Kidney capillary endothelial cell (primary cell): ENCODE data around the gene MZT2A.
"Not testable (repeated sequence)": the region's sequence is repeated elsewhere in the genome, so short reads cannot be mapped to it uniquely, and the experiment has no call there.

Experiments
- DNase-seq: peaks from one replicate; pipeline ENCODE4 v3.0.0-alpha.2; 2018; ENCODE audit warnings: low spot score

Gene MZT2A

DNA sequence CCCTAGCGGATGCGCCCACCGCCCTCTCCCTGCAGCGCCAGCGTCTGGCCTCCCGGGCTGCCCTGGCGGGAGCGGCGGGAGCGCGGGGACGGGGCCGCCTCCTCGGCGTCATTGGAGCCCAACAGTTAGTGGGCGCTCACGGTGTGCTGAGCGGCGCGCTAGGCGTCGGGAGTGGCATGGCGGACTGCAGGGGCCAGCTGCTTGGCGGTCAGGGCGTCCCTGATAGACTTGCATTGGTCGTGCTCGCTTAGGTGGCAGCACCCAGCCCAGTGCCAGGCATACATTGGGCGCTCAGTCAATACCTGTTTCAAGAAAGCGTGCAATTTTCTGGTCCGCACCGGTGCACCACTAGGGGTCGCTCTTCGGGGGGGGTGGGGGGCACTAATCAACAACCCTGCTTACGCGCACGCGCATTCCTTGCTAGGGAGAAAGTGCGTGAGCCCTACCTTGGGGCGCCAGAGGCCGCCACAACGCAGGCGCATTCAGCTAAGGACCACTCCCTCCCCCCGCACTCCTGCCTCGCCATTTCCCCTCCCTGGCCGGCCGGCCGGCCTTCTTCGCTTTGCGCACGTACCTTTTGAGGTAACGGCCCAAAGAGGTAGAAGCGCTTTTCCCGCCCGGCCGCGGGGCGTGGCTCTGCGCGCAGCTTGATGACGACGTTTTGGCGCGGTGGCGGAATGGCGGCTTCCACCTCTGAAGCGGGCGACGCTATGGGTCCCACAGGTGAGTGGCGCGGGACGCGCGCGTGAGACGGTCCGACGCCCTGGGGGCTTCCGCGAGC is 411 bp upstream of the MZT2A start:
- peak; percentile 83 for DNase-seq

DNA sequence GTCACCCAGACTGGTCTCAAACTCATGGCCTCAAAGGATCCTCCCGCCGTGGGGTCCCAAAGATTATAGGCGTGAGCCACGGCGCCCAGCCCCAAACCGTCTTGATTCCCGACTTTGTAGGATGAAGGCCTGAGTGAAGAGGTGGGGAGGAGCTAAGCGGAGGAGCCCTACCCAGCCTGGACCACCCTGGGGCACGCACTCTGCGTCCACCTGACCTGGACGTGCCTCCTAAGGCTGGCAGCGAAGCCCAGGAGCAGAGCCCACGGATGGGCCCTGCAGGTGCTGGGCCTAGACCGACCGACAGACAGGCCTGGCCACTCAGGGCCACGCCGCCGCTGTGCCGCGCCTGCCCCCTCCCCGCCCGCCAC is 744 bp downstream of the MZT2A start:
- DNase-seq = not testable (repeated sequence)

DNA sequence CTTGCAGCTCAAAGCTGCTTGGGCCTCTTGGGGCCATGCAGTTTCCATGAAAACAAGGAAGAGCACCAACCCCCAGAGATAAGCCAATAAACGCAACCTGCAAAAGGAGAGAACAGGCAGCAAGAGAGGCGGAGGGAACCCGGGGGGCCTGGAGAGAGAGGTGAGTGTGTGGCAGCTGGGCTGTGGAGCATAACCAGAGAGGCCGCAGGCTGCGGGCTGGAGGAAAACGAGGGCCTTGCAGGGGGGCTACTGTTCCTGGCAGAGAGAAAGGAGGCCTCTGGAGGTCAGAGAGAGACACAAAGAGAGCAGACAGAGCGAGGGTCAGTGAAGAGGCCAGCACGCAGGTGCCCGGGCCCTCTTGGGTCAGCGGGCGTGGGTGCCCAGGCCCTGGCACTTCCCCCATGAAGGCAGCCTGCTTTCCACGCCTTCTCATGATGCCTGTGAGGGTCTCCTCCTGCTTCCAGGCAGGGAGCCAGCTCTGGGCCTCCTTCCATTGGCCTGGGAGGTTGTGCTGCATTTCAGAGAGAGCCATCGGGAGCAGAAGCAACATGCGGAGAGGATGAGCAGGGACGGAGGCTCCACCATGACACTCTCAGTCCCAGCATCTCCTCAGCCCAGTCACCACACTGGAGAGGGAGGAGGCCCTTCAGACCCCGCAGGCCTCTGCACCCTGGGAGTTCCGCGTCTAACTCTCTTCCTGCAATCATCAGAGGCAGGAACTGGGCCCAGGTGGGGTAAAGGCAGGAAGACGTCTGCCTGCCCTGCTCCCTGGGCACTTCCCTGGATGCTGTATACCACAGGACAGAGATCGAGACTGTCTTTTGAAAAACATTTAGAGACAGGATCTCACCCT is 1.4 kb downstream of the MZT2A start:
- DNase-seq = peak; percentile 15

DNA sequence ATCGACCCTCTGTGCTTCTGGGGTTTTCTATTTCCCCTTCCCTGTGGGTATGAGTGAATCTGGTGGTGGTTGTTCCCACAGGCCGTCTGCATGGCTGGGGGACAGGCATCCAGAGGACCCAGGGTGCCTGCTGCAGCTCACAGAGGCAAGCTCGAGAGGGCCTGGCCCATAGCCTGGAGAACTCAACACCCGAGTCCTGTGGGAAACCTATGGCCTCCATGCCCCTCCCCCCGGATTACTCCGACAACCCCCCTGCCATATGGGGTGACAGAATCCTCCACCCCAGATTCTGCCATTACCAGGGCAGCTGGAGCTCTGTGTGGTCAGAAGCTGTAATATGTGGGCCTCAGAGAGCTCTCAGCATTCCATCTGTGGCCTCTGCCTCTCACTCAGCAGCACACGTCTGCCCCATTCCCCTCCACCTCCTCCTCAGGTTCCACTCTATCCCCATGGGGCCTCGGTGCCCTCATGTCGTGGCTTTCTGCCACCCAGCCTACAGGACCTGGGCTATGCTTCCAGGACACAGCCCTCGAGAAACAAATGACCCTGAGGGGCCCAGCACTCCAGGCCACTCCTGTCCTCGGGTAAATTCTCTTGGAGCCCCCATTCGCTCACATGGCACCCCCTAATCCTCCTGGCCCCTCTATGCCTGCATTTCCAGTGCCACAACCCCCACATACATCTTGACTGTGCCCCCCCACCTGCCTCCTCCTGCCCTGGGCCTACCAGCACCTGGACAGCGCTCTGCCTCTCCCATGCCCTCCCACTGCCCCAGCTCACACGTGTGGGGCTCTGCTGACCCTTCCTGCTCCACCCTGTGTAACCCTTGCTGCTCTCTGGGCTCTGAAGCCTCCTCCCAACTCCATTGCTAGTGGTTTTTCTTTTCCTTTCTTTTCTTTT is 3.6 kb downstream of the MZT2A start:
- no peak for DNase-seq

DNA sequence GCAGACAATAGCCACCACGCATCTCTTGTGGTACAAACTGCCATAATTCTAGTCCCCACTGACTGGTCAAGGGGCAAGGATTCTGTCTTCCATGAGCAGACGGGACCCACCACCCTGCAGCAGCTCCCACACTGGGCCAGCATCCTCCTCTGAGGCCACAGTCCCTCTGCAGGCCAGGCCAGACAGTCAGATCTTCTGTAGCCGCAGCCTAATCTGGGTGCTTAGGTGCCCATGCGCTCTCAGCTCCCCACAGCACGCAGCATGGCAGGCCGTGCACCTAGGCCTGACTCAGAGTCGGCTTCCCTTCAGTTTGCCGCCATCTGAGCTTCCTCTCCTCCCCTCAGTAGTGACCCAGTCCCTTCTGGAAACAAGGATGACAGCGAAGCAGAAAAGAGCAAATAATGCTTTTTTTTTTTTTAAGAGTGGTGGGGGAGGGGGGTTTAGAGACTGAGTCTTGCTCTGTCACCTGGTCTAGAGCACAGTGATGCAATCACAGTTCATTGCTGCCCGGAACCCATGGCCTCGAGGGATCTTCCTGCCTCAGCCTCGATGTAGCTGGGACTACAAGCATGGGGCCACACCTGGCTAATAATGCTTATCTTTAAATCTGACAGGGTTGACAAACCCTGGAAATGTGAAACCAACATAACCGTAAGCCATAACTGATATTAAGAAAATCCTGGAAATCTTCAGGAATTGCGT is 5.8 kb downstream of the MZT2A start:
- not testable (repeated sequence) for DNase-seq

DNA sequence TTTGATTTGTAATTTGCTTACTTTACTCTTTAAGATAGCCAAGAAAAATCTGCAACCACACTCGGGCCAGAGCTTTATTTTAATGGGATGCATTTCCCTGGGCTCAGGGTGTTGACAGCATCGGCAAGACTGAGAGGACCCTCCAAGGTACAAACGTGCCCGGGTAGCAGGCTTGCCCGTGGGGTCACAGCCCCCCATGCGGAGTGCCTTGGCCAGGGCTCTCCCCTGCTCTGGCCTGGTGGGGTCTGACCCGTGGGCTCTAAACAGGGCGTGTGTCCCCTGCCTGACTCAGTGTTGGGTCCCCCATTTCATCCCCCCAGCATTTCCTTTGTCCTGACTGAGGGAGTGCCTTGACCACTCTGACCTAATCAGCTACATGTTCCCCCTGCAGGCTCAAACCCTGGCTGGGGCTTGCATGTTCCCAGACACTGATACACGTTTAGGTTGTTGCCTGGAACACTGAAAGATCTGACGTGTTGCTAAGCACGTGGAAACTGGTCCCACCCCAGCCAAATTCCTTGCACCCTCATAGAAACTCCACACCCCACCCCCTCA is 7.2 kb downstream of the MZT2A start:
- not testable (repeated sequence) for DNase-seq

DNA sequence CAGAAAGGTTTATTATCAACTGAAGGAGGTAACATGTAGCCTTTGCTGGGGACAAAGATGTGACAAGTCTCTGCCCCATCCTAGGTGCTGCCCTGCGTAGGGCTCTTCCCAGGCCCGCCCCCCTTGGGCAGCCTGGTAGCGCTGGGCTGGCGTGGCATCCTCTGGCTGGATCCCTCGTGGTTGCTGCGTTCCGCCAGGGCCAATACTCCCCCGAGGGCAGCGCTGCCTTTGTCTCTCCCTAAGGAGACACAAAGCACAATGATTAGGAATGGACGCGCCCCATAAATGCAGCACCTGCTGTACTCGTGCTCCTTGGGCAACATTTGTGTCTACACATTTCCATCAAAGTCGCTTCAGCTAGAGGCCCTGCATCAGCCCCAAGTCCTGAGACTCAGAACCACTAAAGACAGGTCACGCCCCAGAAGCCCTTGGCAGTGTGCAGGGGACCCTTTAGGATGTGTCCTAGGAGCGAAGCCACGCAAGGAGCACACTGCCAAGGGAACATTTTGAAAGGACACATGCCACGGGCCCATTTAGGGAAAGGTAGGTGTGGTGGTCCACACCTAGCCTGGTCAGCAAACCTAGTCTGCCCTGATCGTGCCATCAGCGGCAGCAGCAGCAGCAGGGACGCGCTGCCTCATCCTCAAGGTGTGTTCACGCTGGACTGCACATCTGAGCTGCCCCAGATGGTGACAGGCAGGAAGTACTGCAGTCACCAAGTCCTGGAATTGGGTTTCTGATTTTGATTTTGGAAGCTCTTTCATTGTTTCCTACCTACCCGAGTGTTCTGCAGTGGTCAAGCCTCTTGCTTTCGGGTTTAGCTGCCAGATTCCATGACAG is 8.0 kb downstream of the MZT2A start:
- not testable (repeated sequence) for DNase-seq

DNA sequence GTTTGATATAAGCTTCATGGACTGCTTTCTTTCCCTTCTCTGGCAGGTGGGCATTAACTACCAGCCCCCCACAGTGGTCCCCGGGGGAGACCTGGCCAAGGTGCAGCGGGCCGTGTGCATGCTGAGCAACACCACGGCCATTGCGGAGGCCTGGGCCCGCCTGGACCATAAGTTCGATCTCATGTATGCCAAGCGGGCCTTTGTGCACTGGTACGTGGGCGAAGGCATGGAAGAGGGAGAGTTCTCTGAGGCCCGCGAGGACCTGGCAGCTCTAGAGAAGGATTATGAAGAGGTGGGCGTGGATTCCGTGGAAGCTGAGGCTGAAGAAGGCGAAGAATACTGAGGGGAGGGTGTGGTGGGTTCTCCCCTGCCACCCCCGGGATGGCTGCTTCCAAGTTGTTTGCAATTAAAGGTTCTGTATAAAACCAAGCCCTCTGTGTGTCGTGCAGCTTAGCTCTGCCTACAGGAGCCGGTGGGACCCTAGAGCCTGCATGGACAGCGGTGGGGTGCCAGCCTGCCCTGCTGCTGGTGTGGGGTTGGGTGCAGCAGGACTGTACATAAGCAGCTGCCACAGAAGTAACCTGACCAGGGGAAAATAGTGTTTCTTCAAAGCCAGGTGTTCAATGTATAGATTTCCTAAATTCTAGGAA is 9.6 kb downstream of the MZT2A start:
- DNase-seq = not testable (repeated sequence)

DNA sequence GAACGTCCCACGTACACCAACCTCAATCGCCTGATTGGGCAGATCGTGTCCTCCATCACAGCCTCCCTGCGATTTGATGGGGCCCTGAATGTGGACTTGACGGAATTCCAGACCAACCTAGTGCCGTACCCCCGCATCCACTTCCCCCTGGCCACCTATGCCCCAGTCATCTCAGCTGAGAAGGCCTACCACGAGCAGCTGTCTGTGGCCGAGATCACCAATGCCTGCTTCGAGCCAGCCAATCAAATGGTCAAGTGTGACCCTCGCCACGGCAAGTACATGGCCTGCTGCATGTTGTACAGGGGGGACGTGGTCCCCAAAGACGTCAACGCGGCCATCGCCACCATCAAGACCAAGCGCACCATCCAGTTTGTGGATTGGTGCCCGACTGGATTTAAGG is 11.8 kb downstream of the MZT2A start:
- not testable (repeated sequence) for DNase-seq

DNA sequence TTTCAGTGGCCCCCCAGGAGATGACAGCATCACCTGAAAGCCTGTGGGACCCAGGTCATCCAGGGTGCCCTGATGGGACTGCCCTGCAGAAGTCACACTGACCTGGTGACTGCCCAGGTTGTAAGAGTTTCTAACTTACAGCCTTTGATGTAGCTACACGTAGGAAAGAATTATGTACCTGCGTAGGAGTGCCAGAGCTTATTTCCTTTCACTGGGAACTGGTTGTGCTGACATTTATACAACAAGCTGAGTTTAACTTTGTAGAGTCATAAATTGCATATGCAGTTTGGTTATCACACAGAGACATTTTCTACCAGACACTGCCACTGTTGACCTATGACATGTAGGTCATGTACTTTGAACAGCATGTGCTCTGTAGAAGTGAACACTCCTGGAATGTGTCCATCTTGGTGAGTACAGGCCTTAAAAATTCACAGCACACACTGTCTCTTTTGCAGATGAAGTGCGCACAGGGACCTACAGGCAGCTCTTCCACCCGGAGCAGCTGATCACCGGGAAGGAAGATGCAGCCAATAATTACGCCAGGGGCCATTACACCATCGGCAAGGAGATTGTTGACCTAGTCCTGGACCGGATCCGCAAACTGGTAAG is 13.2 kb downstream of the MZT2A start:
- DNase-seq = not testable (repeated sequence)

DNA sequence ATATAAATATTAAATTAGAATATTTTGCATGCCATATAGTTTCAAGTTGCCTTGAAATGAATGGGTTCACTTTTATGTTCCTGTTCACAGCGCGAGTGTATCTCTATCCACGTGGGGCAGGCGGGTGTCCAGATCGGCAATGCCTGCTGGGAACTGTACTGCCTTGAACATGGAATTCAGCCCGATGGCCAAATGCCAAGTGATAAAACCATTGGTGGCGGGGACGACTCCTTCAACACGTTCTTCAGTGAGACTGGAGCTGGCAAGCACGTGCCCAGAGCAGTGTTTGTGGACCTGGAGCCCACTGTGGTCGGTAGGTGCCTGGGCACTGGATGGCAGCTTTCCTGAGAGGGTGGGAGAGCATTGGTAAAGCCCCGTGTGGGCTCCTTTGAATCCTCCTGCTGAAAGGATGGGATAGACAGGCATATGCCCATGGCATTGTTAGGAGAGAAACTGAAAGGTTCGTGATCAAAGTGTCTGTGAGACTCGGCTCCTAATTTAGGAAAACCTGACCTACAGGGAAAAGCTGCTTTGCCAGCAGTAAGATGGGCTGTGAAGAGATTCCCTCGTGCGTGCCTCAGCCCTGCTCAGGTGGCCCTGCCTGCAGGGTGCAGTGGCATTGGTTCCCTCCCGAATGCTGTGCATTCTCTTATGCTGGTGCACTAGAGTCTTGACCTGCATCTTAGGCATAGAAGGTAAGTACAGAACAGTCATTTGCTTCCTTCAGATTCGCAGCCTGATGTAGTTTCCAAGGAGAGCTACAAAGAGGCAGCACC is 13.9 kb downstream of the MZT2A start:
- DNase-seq = not testable (repeated sequence)

DNA sequence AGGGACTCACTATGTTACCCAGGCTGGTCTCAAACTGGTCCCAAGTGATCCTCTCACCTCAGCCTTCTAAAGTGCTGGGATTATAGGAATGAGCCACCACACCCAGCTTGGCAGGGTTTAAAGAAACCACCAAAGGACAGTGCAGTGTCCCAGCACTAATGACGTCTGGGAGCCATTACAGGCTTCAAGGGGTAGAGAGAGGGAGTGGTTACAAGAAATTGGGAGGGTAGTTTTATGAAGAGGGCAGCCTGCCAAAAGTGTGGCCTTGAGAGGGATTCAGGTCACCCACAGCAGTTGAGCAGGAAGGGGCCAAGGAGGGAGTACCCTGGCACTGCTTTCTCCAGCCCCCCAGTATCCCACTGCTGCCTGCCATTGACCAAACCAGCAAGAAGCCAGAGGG is 15.0 kb downstream of the MZT2A start:
- not testable (repeated sequence) for DNase-seq

DNA sequence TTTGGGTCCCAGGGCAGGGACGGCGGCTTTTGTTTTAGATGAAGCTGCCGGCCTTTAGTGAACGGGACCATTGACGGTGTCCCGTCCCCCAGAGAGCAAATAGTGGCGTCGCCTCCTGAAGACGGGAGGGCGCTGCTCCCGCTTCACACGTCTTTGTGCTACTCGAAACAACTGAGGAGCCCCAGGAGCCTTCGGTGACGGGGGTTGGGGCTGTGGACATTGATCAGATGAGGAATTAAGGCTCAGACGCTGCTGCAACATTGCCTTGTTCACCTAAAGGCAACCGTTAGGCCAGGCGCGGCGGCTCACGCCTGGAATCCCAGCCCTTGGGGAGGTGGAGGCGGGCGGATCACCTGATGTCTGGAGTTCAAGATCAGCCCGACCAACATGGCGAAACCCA is 15.8 kb downstream of the MZT2A start:
- DNase-seq = not testable (repeated sequence)

DNA sequence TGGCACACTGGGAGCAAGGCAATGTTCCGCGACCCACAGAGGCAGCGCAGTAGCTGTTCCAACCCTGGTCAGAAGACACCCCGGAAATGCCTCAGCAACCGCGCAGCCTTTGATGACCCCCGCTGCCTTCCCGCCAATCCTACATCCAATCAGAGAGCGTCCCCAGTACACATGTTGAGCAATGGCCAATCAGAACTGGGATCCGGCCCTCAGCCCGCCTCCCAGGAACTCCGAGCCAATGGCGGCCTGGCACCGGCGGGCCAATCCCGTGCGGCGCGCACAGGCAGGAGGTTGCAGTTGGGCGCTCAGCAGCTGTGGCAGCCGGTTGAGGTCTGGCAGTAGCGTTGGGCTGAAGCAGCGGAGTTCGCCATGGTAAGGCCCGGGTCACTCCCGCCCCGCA is 16.4 kb downstream of the MZT2A start, which contains the start of gene TUBA3D:
Gene TUBA3D, plus strand, starts transcription at position 289 of the 400 bp plus-strand sequence. Its CDS starts 81 bp downstream, at position 370.
- DNase-seq = no peak

DNA sequence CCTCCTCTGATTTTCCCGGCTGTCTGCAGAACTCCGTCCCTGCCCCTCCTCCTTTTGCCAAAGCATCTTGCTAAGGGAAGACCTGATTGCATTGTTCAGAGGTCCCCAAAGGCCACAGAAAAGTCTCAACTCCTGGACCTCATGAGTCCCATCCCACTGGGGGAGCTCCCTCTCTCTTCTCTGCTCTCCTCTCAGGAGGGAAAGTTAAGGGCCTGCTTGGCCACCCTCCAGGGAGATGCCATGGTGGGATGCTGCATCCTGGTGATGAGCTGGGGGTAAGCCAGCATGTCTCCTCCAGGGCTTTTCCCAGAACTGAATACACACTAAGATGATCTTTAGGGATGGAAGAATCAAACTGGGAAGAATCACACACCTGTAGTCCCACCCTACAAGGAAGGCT is 18.9 kb downstream of the MZT2A start:
- not testable (repeated sequence) for DNase-seq

DNA sequence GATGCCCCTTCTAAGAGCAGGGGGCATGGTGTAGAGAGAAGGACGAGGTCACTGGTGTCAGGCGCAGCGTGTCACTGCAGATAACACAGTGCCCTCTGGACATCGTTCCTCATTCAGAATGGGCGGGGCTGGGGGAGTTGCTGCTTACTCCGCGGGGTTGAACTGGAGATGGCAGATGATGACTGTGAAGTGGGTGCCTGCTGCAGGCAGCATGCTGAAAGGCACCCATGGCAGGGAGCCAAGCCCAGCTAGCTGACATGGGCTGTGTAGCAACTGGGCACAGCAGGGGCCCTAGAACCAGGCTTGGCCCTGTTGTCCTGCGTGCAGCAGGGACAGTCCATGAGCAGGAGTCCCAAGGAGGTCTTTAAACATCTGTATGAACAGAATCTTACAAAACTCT is 20.6 kb downstream of the MZT2A start:
- DNase-seq = not testable (repeated sequence)

DNA sequence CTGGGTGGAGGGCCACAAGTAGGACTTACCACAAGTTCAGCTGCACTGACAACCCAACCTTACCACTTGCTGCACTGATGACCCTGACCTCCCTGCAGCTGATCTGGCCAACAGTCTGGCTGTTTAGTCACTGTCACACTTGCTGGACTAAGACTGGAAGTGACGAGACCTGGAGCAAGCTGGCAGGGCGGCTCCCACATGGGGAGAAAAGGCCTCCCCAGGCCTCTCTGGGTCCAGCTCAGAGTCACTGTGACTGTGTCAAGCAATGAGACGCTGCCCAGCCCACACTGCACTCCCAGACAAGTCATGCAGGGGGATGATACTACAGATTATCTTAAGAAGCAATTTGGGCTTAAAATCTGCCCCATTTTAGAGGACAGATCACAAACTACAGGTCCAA is 21.3 kb downstream of the MZT2A start:
- DNase-seq = not testable (repeated sequence)

DNA sequence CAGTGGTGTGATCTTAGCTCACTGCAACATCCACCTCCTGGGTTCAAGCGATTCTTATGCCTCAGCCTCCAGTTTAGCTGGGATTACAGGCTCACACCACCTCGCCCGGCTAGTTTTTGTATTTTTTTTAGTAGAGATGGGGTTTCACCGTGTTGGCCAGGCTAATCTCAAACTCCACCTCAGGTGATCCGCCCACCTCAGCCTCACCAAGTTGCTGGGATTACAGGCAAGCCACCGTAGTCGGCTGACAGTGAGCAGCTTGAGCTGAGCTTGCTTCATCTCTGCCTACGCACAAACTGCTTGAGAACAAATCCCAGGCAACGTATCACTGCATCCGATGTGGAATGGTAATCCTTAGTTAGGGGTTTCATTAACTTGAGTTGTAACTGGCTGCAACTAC is 24.5 kb downstream of the MZT2A start:
- DNase-seq = not testable (repeated sequence)
